ENCODE data around the gene TEN1.

TEN1 gene

GRCh38 chr17:75981019-75981615 is 2.1 kb downstream of the TEN1 start:
- no peaks in the 10 kb centered on the region for H3K27me3 ChIP-seq (ENCODE audit: control insufficient read depth, insufficient read depth, low read length)
- H3K36me3 ChIP-seq (ENCODE audit: control insufficient read depth, insufficient read depth, low read length): no peaks in the 10 kb centered on the region
- H3K9ac ChIP-seq (ENCODE audit: low read length): no peak overlapping the region
- peaks cover 35% of the 10 kb centered on the region for H3K4me1 ChIP-seq (ENCODE audit: control insufficient read depth, insufficient read depth, low read length)
- no peak overlapping the region for H3K4me3 ChIP-seq (ENCODE audit: low read length)
- H3K9me3 ChIP-seq (ENCODE audit: control insufficient read depth, low read length): no peaks in the 10 kb centered on the region

DNA sequence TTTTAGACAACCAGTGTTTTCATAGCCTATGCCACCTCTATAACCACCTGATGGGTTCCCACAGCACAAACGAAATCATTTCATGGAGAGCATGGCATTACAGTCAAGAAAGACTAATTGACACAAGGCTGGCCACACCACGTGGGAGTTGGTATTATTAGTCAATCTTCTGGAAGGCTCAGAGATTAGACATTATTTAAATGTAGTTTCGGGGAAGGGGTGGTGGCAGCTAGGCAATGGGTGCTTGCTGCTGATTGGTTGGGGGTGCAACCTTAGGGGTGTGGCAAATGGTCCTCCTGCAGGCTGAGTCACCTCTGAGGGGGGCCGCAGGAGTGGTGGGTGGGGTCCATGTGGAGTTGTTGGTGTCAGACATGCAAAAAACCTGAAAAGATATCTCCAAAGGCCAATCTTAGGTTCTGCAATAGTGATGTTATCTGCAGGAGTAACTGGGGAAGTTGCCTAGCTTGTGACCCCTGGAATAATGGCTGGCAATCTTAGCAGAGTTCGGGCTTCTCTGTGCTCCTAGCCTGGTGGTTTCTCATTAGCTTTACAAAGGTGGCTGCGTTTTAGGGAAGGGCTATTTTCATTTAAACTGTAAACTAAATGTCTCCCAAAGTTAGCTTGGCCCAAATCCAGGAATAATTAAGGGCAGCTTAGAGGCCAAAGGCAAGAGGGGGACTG is 4.6 kb downstream of the TEN1 start:
- Histone ChIP-seq H3K36me3 (ENCODE audit: control insufficient read depth, insufficient read depth, low read length) (no peaks in the 10 kb centered on the region), H3K4me3 (ENCODE audit: low read length) (no peak overlapping the region), H3K9ac (ENCODE audit: low read length) (peak overlapping the region; percentile 28), H3K4me1 (ENCODE audit: control insufficient read depth, insufficient read depth, low read length) (peaks cover 40% of the 10 kb centered on the region), H3K9me3 (ENCODE audit: control insufficient read depth, low read length) (no peaks in the 10 kb centered on the region), H3K27me3 (ENCODE audit: control insufficient read depth, insufficient read depth, low read length) (no peaks in the 10 kb centered on the region)

- Histone ChIP-seq H3K36me3 (ENCODE audit: control insufficient read depth, insufficient read depth, low read length) (no peaks in the 10 kb centered on the region), H3K4me1 (ENCODE audit: control insufficient read depth, insufficient read depth, low read length) (peaks cover 40% of the 10 kb centered on the region), H3K27me3 (ENCODE audit: control insufficient read depth, insufficient read depth, low read length) (no peaks in the 10 kb centered on the region)
These were observed 6.9 kb downstream of the TEN1 start for GRCh38 chr17:75985986-75986385.

GRCh38 chr17:75987041-75987440 is 8.0 kb downstream of the TEN1 start:
- Histone ChIP-seq H3K4me3 (ENCODE audit: low read length) (no peak overlapping the region), H3K27me3 (ENCODE audit: control insufficient read depth, insufficient read depth, low read length) (no peaks in the 10 kb centered on the region), H3K4me1 (ENCODE audit: control insufficient read depth, insufficient read depth, low read length) (peaks cover 31% of the 10 kb centered on the region), H3K9me3 (ENCODE audit: control insufficient read depth, low read length) (no peaks in the 10 kb centered on the region), H3K9ac (ENCODE audit: low read length) (no peak overlapping the region), H3K36me3 (ENCODE audit: control insufficient read depth, insufficient read depth, low read length) (no peaks in the 10 kb centered on the region)

More at GRCh38 chr17:75985986-75986385, 6.9 kb downstream of the TEN1 start:
- H3K9me3 ChIP-seq (ENCODE audit: control insufficient read depth, low read length): no peaks in the 10 kb centered on the region
- H3K4me3 ChIP-seq (ENCODE audit: low read length): no peak overlapping the region
- no peak overlapping the region for H3K9ac ChIP-seq (ENCODE audit: low read length)

- H3K4me3 ChIP-seq (ENCODE audit: low read length): no peak overlapping the region
- H3K36me3 ChIP-seq (ENCODE audit: control insufficient read depth, insufficient read depth, low read length): no peaks in the 10 kb centered on the region
- peaks cover 19% of the 10 kb centered on the region for H3K4me1 ChIP-seq (ENCODE audit: control insufficient read depth, insufficient read depth, low read length)
- no peaks in the 10 kb centered on the region for H3K27me3 ChIP-seq (ENCODE audit: control insufficient read depth, insufficient read depth, low read length)
- H3K9me3 ChIP-seq (ENCODE audit: control insufficient read depth, low read length): no peaks in the 10 kb centered on the region
- no peak overlapping the region for H3K9ac ChIP-seq (ENCODE audit: low read length)
These were observed 12.4 kb downstream of the TEN1 start for GRCh38 chr17:75991396-75991795.

GRCh38 chr17:75994802-75995370 is 15.8 kb downstream of the TEN1 start:
- H3K4me1 ChIP-seq (ENCODE audit: control insufficient read depth, insufficient read depth, low read length): peaks cover 42% of the 10 kb centered on the region
- no peaks in the 10 kb centered on the region for H3K36me3 ChIP-seq (ENCODE audit: control insufficient read depth, insufficient read depth, low read length)
- H3K9ac ChIP-seq (ENCODE audit: low read length): no peak overlapping the region
- H3K27me3 ChIP-seq (ENCODE audit: control insufficient read depth, insufficient read depth, low read length): no peaks in the 10 kb centered on the region
- no peaks in the 10 kb centered on the region for H3K9me3 ChIP-seq (ENCODE audit: control insufficient read depth, low read length)
- H3K4me3 ChIP-seq (ENCODE audit: low read length): no peak overlapping the region

DNA sequence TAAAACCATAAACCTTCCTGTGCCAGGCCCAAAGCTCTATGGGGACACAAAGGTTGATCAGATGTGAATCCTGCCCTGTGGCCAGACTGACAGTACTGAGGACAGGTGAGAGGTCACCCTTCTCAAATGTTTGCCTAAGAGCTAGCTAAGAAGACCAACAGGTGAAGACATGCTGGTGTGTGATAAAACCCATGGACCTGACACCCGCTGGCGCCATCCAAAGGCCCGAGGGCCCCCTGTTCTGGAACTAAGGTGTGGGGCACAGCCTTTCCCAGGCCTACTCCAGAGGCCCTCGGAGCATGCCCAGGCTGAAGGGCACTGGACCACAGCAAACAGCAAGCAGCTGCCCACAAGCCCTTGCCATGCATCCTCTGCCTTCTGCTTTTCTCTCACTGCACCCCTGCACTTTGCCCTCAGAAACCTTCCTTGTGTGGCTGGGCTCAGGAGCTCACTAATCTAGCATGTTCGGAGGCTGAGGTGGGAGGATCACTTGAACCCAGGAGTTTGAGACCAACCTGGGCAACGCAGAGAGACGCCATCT is 16.4 kb downstream of the TEN1 start:
- Histone ChIP-seq H3K36me3 (ENCODE audit: control insufficient read depth, insufficient read depth, low read length) (no peaks in the 10 kb centered on the region), H3K9me3 (ENCODE audit: control insufficient read depth, low read length) (no peaks in the 10 kb centered on the region), H3K4me3 (ENCODE audit: low read length) (no peak overlapping the region), H3K9ac (ENCODE audit: low read length) (no peak overlapping the region), H3K4me1 (ENCODE audit: control insufficient read depth, insufficient read depth, low read length) (peaks cover 48% of the 10 kb centered on the region), H3K27me3 (ENCODE audit: control insufficient read depth, insufficient read depth, low read length) (no peaks in the 10 kb centered on the region)

DNA sequence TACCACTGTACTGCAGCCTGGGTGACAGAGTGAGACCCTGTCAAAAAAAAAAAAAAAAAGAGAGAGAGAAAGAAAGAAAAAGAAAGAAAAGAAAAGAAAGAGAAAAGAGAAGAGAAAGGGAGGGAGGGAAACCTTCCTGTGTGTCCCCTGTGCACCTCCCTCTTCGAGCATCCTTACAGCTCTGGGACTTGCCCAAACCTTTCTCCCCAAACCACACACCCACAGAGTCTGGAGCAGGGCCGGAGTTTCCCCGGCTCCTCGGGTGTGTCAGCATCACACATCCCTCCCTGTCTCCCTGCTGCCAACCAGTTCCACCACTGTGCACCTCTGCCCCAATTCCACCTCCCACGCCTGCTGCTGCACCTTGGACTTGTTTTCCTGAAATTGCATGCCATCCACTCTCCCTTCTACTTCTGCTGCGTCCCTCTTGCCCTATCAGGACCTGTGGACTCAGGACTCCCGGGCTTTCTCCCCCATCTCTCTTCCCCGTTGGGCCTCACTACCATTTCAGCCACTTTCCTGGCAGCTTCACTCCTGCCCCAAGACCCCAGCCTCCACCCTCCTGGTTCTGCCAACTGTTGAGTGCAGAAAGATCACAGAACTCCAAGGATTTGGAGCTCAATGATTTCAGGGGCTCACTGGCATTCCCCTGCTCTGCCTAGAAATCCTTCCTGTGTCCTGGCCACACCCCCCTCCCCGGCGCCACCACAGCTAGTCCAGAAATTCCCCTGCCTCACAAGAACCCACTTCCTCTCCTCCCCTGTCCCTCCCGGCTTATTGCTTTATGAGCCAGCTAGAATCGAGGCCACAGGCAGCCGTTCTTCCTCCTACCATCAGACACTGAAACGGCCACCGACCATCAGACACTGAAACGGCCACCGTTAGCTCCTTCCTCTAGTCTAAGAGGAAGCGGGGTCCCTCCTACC is 17.9 kb downstream of the TEN1 start:
- no peak overlapping the region for H3K4me3 ChIP-seq (ENCODE audit: low read length)
- no peaks in the 10 kb centered on the region for H3K36me3 ChIP-seq (ENCODE audit: control insufficient read depth, insufficient read depth, low read length)
- no peaks in the 10 kb centered on the region for H3K27me3 ChIP-seq (ENCODE audit: control insufficient read depth, insufficient read depth, low read length)
- H3K4me1 ChIP-seq (ENCODE audit: control insufficient read depth, insufficient read depth, low read length): peaks cover 55% of the 10 kb centered on the region
- H3K9ac ChIP-seq (ENCODE audit: low read length): peak overlapping the region; percentile 44
- H3K9me3 ChIP-seq (ENCODE audit: control insufficient read depth, low read length): no peaks in the 10 kb centered on the region

DNA sequence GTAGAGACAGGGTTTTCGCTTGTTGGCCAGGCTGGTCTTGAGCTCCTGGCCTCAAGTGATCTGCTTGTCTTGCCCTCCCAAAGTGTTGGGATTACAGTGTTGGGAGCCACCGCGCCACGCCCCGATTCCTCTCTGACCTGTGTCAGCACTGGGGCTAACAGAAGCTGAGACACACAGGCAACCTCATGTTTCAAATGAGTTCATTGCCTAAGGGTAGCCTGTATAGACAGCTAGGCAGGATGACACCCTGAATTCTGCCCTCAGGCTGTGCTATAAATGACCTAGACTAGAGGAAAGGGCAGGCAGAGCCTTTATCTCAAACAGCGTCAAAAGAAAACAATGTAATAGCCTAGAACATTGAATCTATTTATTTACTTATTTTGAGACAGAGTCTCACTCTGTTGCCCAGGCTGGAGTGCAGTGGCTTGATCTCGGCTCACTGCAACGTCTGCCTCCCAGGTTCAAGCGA is 19.3 kb downstream of the TEN1 start:
- Histone ChIP-seq H3K4me3 (ENCODE audit: low read length) (no peak overlapping the region), H3K9ac (ENCODE audit: low read length) (no peak overlapping the region), H3K36me3 (ENCODE audit: control insufficient read depth, insufficient read depth, low read length) (no peaks in the 10 kb centered on the region), H3K9me3 (ENCODE audit: control insufficient read depth, low read length) (no peaks in the 10 kb centered on the region), H3K4me1 (ENCODE audit: control insufficient read depth, insufficient read depth, low read length) (peaks cover 59% of the 10 kb centered on the region), H3K27me3 (ENCODE audit: control insufficient read depth, insufficient read depth, low read length) (no peaks in the 10 kb centered on the region)

- Histone ChIP-seq H3K9me3 (ENCODE audit: control insufficient read depth, low read length) (no peaks in the 10 kb centered on the region), H3K27me3 (ENCODE audit: control insufficient read depth, insufficient read depth, low read length) (no peaks in the 10 kb centered on the region), H3K36me3 (ENCODE audit: control insufficient read depth, insufficient read depth, low read length) (no peaks in the 10 kb centered on the region), H3K4me3 (ENCODE audit: low read length) (no peak overlapping the region), H3K9ac (ENCODE audit: low read length) (no peak overlapping the region), H3K4me1 (ENCODE audit: control insufficient read depth, insufficient read depth, low read length) (peaks cover 72% of the 10 kb centered on the region)
These were observed 21.1 kb downstream of the TEN1 start for GRCh38 chr17:76000016-76000754.

Measured in mucosa of stomach (tissue), 1 donor.